NK-92 (cell line): Measurements from ENCODE around the gene HDHD2.

ENCODE experiments used
- DNase-seq: peaks from one replicate; lab custom pipeline; 2025; ENCODE audit not compliant: unreplicated experiment; lab: John Stamatoyannopoulos, UW

HDHD2 gene

DNA sequence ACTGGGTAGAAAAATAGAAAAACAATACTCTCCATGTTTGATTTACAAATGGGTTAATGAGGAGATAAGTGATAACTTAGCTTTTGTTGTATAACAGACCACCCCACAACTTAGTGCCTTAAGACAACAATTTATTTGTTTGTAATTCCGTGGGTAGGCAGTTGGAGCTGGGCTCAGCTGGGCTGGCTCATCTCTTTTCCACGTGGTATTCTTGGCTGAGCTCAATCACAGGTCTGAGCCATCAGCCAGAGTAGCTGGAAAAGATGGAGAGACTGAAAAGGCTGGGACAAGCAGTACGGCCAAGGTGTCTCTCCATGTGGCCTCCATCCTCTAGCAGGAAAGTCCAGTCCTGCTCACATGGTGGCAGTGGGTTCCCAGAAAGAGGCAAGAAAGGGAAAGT lies 82.7 kb downstream of the HDHD2 start:
- no peak for DNase-seq

DNA sequence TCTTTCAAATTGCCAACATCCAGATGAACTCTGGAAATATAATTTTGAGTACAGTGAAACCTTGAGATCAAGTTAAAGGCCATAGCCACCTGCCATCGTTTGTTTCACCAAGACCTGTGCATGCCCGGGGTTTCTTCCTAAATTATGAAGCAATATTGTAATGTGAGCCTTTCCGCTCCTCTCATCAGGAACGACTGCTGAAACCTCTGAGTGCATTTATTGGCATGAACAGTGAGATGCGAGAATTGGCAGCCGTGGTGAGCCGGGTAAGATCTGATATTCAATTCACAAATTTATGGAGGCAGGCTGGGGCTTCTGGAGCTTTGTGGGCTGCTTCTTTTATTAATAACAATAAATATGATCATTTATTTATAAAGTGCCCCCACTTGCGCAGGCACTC lies 87.2 kb downstream of the HDHD2 start:
- DNase-seq: no peak

DNA sequence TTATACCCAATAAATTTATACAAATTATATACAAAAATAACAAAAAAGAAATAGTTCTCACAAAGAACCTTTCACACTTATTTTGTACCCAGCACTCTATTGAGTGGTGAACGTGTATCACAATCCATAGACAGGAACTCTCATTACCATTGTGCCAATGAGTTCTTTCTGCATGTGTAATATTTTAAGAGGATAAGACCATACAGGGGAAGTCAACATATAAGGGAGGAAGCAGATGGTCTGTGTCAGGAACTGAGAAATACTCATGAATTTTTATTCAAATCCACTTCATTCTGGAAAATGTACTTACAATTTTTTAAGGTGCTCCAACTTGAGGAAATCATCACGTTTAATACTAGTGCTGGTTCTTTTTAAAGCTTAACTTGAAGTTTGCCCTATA lies 87.8 kb downstream of the HDHD2 start:
- DNase-seq: no peak
